ENCODE measurements around the gene PAXX. TPM values are rescaled to one million over a fixed set of nuclear protein-coding genes. Genes with fewer than 3 reads are reported as not detected.

Gene PAXX, protein sequence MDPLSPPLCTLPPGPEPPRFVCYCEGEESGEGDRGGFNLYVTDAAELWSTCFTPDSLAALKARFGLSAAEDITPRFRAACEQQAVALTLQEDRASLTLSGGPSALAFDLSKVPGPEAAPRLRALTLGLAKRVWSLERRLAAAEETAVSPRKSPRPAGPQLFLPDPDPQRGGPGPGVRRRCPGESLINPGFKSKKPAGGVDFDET
- 7.7 and 10.7 TPM in 2 replicates for total RNA-seq

DNA sequence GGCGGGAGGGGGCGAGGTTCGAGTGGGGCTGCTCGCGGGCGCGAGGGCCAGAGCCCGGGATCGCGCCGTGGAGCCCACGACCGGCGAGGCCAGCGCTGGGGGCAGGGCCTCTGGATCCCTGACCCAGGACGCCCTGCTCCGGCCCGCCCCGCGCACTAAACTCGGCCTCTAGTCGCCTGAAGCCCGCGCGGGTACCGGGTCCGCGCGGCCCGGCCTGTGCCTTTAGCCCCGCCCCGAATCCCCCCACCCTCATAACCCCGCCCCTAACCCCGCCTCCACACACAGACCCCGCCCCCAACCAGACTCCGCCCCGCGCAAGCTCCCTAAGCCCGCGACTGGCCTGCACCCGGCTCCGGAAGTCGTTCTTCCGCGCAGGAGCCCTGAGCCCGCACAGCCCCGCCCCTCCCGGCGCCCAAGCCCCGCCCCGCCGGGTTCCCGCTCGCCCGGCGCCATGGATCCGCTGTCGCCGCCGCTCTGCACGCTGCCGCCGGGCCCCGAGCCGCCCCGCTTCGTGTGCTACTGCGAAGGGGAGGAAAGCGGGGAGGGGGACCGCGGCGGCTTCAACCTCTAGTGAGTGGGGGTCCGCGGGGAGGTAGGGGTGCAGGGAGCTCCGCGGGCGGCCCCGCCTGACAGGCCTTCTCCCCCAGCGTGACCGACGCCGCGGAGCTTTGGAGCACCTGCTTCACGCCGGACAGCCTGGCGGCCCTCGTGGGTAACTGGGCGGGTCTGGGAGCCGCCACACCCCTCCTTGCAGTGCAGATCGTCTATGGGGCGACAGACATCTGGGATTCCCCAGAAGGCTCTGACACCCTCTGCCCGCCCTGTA lies at the start of gene PAXX:
Gene PAXX, plus strand, starts transcription at position 430 of the 826 bp plus-strand sequence. Its CDS starts 22 bp downstream, at position 452.

DNA sequence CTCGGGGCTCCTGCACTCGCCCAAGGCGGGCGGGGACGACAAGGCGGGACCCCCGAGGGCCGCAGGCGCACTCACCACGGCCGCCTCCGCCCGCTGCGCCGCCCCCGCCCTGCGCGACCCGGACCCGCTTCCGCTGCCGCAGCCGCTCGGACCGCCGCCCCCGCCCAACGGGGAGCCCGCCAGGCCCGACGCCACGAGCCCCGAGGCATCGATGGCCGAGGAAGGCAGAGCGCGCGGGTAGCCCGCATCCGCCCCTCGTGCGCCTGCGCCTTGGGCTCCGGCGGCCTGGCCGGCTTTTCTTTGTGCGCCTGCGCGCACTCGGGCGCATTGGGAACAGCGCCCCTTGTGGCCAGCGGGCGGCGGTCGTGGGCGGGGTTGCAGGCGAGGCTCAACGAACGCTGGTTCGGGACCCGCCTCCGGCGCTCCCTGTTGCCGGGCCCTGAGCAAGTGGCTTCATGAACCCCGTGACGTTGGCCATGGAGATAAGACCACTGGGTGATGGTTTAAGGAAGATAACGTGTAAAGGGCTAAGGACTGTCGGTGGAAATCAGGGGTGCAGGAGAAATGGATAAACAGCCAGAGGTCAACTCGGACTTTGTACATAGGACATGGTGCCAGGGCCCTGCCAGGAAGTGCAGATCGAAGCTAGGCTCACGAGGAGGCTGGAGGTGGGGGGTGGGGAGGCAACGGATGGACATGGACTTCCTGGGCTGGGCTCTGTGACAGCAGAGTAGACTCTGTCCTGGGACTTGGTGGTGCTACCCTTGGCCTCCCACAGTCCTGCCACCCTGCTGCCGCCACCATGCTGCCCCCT lies 47.5 kb upstream of the PAXX start, which contains the start of the genes C8G and FBXW5:
Gene C8G, plus strand, starts transcription at position 725 of the 814 bp plus-strand sequence. Its CDS starts 78 bp downstream, at position 803.
Gene FBXW5, minus strand, starts transcription at position 220 of the 814 bp plus-strand sequence. CDS start 655 bp downstream, outside the sequence.

DNA sequence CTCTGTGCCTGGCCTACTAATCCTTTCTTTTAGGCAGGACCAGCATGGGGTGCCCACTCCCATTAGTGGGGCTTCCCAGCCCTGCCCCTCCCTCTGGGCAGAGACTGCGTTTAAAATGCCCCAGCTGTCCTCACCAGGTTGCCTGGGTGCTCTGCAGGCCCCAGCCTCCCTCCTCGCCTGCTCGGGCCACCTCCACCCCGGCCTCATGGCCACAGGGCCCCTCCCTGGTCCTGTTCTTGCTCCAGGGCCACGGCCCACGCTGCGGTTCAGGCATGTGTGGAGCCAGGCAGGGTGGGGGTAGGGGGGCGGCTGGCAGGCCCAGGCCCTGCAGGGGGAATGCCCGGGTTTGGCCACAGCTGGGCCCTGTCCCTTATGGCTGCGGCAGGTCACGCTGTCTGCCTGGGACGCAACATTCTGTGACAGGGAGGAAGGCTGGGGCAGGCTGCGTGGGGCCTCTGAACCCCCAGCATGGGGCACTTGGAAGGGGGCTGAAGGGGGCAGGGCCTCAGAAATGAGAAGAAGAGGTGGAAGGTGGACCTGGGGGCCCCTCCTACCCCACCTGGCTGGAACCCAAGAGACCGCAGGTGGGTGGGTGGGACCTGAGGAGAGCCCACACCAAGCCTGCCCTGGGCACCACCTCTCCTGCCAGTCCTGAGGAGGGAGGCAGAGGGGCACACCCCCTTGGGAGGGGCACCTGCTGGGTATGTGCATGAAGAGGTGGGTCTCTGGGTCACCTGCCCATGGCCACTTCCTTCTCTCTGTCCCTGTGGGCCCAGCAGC lies 40.5 kb upstream of the PAXX start, which contains the start of gene LCN12:
Gene LCN12, plus strand, starts transcription at position 733 of the 780 bp plus-strand sequence. CDS start 55 bp downstream, outside the sequence.

DNA sequence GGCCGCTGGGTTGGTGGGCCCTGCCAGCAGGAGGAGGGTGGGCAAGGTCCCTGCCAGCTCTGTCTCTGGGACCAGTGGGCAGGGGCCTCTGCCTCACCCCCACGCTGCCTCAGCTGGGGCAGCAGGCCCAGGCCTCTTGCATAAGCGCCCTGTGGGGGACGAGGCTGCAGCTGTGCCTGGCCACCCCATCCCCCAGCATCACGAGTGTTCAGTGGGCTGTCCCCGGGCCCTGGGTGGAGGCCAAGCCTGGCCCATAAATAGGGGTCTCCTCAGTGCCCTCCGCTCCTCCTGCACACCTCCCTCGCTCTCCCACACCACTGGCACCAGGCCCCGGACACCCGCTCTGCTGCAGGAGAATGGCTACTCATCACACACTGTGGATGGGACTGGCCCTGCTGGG lies 15.0 kb upstream of the PAXX start, which contains the start of gene PTGDS:
Gene PTGDS, plus strand, starts transcription at position 282 of the 400 bp plus-strand sequence. Its CDS starts 75 bp downstream, at position 357.

DNA sequence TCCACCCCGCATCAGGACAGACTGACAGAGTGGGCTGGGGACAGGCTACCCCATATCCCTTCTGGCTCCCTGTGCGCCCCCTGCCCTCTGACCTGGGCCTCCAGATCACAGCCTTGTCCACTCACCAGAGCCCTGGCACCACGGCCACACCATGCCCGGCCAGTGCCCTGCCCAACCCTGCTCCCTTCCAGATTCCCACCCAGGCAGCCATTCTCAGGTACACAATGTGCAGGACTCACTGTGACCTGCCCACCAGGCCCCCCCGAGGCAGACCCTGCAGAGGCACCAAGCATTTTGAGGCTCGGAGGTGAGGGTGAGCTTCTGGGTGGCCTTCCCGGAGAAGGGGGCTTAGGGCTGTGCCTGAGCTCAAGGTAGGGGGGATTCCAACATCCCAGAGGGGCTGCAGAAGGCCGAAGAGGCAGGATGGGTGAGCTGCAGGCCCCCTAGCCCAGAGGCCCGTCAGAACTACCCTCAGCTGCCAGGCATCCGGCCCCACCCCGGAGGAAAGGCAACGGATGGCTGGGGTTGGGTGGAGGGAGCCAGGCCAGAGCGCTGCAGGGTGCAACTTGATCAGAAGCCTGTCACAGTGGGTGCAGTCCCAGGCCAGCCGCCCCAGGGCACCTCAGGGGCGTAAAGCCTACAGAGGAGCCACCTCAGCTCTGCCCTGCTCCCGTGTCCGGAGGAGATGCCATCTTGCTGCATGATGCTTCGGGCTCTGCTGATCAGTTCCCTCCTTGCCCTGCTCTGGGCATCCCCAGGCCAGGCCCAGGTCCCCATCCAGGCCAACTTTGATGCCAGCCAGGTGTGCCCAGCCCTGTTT lies 9.8 kb upstream of the PAXX start, which contains the start of gene LCNL1:
Gene LCNL1, plus strand, starts transcription at position 762 of the 820 bp plus-strand sequence. CDS start 594 bp downstream, outside the sequence.

DNA sequence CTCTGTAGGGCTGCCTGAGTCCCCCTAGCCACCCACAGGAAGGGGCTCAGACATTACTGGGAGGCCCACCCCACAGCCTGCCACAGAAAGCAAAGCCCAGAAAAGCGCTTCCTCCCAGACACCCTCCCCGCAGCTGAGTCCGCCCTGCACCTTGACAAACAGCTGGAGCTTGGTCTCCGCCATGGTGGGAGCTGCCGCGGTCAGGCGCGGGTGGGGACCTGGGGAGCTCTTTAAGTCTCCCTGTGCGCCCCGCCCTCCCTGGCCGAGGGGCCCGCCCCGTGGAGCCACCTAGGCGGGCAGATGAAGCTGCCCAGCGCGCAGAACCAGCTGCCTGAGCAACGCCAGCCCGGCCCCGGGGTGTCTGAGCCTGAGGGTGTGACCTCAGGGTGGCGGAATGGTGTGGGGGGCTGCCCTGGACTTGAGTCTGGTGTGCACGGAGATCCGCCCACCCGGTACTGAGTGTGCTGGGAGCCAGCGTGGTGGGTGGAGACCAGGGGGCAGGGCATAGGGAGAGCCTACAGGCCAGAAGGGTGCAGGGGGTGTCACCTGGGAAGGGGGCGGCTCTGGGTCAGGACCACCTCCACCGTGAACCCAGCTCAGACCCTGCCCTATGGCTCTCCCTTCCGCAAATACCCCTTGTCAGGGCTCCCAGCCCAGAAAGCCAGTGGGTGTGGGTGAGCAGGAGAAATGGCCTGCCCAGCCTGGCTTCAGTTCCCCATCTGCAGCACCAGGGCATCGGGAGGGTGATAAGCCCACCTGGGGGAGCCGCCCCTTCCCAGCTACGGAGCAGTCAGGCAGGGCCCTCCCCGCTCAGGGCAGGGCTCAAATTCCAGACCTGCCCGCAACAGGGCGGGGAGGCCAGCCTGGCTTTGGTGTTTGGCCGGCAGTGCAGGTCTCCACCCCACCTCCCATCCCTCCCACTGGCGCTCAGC lies 4.4 kb downstream of the PAXX start, which contains the start of gene CLIC3:
Gene CLIC3, minus strand, starts transcription at position 208 of the 932 bp plus-strand sequence. Its CDS starts 25 bp downstream, at position 183.

DNA sequence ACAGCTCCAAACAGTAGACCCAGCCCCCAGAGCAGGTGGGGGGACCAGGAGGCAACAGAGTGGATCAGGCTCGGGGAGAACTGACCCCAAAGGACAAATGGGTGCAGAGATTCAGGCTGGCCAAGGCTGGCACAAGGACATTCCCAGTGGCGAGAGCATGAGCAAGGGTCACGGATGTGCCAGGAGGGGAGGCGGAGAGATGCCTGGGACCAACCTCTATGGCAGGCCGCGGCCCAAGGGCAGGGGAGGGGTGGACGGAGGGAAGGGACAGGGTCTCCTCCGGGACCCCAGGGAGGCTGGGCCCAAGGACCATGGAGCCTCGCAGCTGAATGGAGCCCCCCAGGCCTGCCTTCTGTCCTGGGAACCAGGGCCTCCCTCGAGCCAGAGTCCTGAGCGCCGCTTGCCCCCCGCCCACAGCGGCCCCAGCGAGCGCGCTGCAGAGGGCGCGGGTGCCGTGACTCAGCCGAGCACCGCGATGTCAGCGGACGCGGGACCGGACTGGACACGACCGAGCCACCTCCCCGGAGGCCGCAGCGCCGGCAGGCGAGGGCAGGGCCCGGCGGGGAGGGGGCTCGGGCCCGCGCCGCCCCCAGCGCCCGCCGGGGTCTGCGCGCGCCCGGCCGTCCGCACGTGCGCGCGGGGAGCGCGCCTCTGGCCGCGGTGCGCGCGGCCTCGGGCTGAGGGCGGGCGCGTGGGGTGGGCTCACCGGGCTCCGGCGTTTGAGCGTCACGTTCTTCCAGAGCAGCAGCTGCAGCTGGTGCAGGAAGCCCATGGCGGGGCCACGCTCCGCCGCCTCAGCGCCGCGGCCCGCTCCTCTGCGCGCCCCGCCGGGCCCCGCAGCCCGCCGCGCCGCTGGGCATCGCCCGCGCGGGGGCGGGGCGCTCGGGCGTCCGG lies 35.4 kb downstream of the PAXX start, which contains the start of gene ABCA2:
Gene ABCA2, minus strand, starts transcription at position 869 of the 894 bp plus-strand sequence. Its CDS starts 97 bp downstream, at position 772.

DNA sequence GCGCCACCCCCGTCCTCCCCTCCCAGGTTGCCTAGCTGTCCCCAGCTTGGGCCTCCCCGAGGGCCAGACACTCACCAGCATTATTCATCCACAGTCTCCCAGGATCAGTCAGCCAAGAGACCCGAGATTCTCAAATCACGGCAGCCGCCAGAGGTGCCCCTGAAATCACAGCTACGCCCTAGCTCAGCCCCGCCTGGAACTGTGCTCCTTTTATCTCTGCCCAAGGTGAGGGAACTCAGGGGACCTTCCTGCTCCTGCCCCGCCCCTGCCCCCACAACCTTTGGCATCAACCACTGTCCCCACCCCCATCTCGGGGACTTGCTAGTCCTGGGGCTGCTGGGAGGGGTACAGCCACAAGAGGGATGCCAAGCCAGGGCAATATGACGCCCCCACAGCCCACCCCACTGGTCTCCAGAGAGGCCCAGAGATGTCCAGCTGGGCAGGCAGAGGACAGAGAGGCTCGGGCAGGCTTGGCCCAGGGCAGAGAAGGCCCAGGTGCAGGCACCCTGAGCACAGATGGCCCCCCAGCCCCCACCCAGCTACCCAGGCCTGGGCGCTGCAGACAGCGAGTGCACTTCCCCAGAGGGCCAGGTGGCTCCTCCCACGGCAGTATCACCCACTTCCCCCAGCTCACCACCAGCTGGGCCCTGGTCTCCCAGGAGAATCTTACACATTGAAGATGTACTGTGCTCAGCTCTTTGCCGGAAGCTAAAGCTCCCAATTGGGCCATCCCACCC lies 39.9 kb downstream of the PAXX start, which contains the start of gene FUT7:
Gene FUT7, minus strand, starts transcription at position 185 of the 737 bp plus-strand sequence. Its CDS starts 97 bp downstream, at position 88.

Other genes with a start within 250 kb of the PAXX start
- 0.13 TPM in 1 of 2 replicates, not detected in the other for gene LCN10, start 249.5 kb upstream of the PAXX start, total RNA-seq
- gene LCN6, start 243.9 kb upstream of the PAXX start, total RNA-seq = not detected in 2 replicates
- gene LCN8, start 234.2 kb upstream of the PAXX start, total RNA-seq = not detected in 2 replicates
- not detected in 2 replicates for gene LCN15, start 227.9 kb upstream of the PAXX start, total RNA-seq
- gene TMEM141, start 201.1 kb upstream of the PAXX start, total RNA-seq = 50.7 and 53.7 TPM in 2 replicates
- gene CCDC183, start 196.1 kb upstream of the PAXX start, total RNA-seq = 0.81 and 1.1 TPM in 2 replicates
- gene RABL6, start 184.5 kb upstream of the PAXX start, total RNA-seq = 66.5 and 73.3 TPM in 2 replicates
- 0.65 and 1.4 TPM in 2 replicates for gene AJM1, start 149.9 kb upstream of the PAXX start, total RNA-seq
- 211 and 268 TPM in 2 replicates for gene PHPT1, start 143.0 kb upstream of the PAXX start, total RNA-seq
- 0.97 and 6.2 TPM in 2 replicates for gene MAMDC4, start 140.1 kb upstream of the PAXX start, total RNA-seq
- gene EDF1, start 126.1 kb upstream of the PAXX start, total RNA-seq = 350 and 489 TPM in 2 replicates
- 20.9 and 35.2 TPM in 2 replicates for gene TRAF2, start 105.9 kb upstream of the PAXX start, total RNA-seq
- gene FBXW5, start 47.7 kb upstream of the PAXX start, total RNA-seq = 151 and 202 TPM in 2 replicates
- 1.2 TPM in 1 of 2 replicates, not detected in the other for gene C8G, start 47.2 kb upstream of the PAXX start, total RNA-seq
- gene LCN12, start 40.1 kb upstream of the PAXX start, total RNA-seq = 0.19 TPM in 1 of 2 replicates, not detected in the other
- gene PTGDS, start 14.9 kb upstream of the PAXX start, total RNA-seq = 0.38 TPM in 1 of 2 replicates, not detected in the other
- gene LCNL1, start 9.4 kb upstream of the PAXX start, total RNA-seq = 0.06 TPM in 1 of 2 replicates, not detected in the other
- not detected in 2 replicates for gene CLIC3, start 4.1 kb downstream of the PAXX start, total RNA-seq
- gene ABCA2, start 35.8 kb downstream of the PAXX start, total RNA-seq = 5.0 and 29.3 TPM in 2 replicates
- not detected in 2 replicates for gene FUT7, start 39.7 kb downstream of the PAXX start, total RNA-seq
- 29.6 and 30.9 TPM in 2 replicates for gene NPDC1, start 53.8 kb downstream of the PAXX start, total RNA-seq
- gene ENTPD2, start 61.6 kb downstream of the PAXX start, total RNA-seq = under 0.01 TPM in 1 of 2 replicates, not detected in the other
- gene SAPCD2, start 78.1 kb downstream of the PAXX start, total RNA-seq = 8.8 and 13.6 TPM in 2 replicates
- 12.1 and 23.3 TPM in 2 replicates for gene UAP1L1, start 85.1 kb downstream of the PAXX start, total RNA-seq
- gene MAN1B1, start 94.6 kb downstream of the PAXX start, total RNA-seq = 58.6 and 66.0 TPM in 2 replicates
- 77.9 and 85.8 TPM in 2 replicates for gene DPP7, start 122.3 kb downstream of the PAXX start, total RNA-seq
- under 0.01 and 0.06 TPM in 2 replicates for gene GRIN1, start 146.7 kb downstream of the PAXX start, total RNA-seq
- not detected in 2 replicates for gene LRRC26, start 177.6 kb downstream of the PAXX start, total RNA-seq
- gene TMEM210, start 179.6 kb downstream of the PAXX start, total RNA-seq = not detected in 2 replicates
- 21.0 and 37.3 TPM in 2 replicates for gene ANAPC2, start 196.1 kb downstream of the PAXX start, total RNA-seq
- 96.5 and 111 TPM in 2 replicates for gene SSNA1, start 196.3 kb downstream of the PAXX start, total RNA-seq
- 3.2 and 3.4 TPM in 2 replicates for gene TPRN, start 208.3 kb downstream of the PAXX start, total RNA-seq
- gene TMEM203, start 213.2 kb downstream of the PAXX start, total RNA-seq = 17.2 and 23.9 TPM in 2 replicates
- gene NDOR1, start 213.3 kb downstream of the PAXX start, total RNA-seq = 2.3 and 3.3 TPM in 2 replicates
- 0.16 and 0.31 TPM in 2 replicates for gene RNF208, start 229.8 kb downstream of the PAXX start, total RNA-seq
- gene CYSRT1, start 232.8 kb downstream of the PAXX start, total RNA-seq = 0.16 TPM in 1 of 2 replicates, not detected in the other
- not detected in 2 replicates for gene RNF224, start 235.1 kb downstream of the PAXX start, total RNA-seq
- not detected in 2 replicates for gene SLC34A3, start 238.5 kb downstream of the PAXX start, total RNA-seq
- 196 and 202 TPM in 2 replicates for gene TUBB4B, start 248.9 kb downstream of the PAXX start, total RNA-seq

All from bladder microvascular endothelial cell (primary cell).